Dermis lymphatic vessel endothelial cell (primary cell): ENCODE results near the gene ACY1. TPM values are rescaled to one million over a fixed set of nuclear protein-coding genes. Genes with fewer than 3 reads are reported as not detected.

ENCODE experiments used
- total RNA-seq: library from RNA; depleted of rRNA; stranded (reverse); fragments of >200 nt; gene quantifications from 2 replicates; pipeline ENCODE4 v1.2.1, GENCODE V29; 2014

ACY1 gene
- 16.1 and 18.4 TPM in 2 replicates for total RNA-seq

DNA sequence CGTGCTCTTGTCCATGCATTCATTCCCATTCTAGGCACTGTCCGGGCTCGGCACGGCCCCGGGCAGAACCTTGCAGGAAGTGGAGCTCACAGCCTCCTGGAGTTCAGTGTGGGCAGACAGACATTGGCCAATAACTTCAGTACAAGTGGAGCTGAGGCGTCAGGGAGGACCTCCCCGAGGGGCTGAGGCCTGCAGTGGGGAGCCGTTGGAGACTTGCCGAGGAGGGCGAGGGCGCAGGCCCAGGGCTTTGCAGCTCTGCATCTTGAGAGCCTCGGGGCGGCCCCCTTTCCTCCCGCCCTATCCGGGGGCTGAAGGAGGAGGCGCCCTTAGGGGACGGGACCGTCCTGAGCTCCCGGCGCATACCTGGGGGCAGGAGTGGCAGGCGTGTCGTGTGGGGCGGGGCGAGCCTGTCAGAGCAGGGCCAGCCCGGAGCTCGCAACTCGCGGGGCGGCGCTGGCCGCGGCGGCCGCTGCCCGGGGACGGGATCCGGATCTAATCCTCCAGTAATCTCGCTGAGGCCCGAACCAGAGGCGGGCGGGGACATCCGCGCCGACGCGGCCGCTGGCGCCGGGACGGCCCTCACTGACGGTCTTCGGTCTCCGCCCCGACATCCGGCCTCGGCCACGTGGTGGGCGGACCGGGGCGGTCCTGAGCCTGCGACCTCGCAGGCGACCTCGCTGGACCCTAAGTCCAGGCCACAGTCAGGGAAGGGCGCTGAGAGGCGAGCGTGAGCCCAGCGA is at the start of gene ACY1:
Gene ACY1, plus strand, starts transcription at position 698 of the 740 bp plus-strand sequence. CDS start 530 bp downstream, outside the sequence.

DNA sequence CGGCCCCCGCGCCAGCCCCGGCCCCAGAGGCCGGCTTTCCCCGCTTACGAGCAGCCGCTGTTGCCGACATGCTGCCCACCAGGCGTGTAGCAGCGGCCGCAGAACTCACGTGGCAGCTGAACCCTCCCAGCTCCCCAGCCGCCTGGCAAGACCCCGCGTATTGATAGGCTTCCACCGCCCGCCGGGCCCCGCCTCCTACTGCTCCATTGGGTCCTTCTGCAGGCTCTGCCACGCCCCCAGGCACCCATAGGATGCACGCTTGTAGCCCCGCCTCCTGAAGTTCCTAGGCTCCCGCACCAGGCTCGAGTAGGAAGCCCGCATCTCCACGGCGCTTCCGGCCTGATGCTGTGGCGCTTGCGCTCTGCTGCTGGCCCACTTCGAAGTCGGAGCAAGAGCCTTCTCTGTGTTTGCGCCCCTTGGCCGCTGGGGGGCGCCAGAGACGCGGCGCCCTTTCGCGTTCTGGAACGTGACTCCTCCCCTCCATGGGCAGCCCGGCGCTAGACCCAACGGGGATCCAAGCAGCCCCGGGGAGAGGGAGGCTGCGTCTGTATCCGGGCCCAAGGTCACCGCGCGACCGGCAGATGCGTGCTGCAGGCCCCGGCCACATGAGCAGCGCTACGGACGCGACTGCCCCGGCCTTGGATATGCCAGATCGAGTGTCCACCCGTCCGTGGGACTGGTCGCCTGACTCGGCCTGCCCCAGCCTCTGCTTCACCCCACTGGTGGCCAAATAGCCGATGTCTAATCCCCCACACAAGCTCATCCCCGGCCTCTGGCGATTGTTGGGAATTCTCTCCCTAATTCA is 41.3 kb upstream of the ACY1 start, which contains the start of the genes PARP3 and RRP9:
Gene PARP3, plus strand, starts transcription at position 566 of the 805 bp plus-strand sequence. CDS start 993 bp downstream, outside the sequence.
Gene RRP9, minus strand, starts transcription at position 107 of the 805 bp plus-strand sequence. Its CDS starts 37 bp downstream, at position 70.

DNA sequence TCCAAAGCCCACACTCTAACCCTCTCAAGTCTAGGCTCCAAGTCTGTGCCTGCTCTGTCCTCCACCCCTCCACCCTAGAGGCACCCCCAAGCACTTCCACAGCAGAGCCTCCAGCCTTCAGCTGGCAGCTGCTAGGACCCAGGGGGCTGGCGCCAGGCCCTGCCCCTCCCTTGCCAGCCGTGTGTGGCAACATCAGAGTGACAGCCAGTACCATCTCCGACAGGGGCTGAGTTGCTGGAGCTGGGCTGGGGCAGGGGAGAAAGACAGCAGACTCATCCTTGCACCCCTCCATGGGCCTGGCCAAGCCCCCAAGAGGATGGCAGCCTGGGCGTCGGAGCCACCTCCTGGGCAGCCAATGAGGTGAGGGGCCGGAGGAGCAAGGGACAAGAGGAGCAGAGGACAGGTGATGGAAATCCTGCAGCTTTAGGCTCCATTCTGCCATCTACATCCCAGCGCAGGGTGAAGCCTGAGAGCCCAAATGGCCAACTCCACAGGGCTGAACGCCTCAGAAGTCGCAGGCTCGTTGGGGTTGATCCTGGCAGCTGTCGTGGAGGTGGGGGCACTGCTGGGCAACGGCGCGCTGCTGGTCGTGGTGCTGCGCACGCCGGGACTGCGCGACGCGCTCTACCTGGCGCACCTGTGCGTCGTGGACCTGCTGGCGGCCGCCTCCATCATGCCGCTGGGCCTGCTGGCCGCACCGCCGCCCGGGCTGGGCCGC is 28.0 kb upstream of the ACY1 start, which contains the start of gene GPR62:
Gene GPR62, plus strand, starts transcription at position 207 of the 718 bp plus-strand sequence. Its CDS starts 272 bp downstream, at position 479.

DNA sequence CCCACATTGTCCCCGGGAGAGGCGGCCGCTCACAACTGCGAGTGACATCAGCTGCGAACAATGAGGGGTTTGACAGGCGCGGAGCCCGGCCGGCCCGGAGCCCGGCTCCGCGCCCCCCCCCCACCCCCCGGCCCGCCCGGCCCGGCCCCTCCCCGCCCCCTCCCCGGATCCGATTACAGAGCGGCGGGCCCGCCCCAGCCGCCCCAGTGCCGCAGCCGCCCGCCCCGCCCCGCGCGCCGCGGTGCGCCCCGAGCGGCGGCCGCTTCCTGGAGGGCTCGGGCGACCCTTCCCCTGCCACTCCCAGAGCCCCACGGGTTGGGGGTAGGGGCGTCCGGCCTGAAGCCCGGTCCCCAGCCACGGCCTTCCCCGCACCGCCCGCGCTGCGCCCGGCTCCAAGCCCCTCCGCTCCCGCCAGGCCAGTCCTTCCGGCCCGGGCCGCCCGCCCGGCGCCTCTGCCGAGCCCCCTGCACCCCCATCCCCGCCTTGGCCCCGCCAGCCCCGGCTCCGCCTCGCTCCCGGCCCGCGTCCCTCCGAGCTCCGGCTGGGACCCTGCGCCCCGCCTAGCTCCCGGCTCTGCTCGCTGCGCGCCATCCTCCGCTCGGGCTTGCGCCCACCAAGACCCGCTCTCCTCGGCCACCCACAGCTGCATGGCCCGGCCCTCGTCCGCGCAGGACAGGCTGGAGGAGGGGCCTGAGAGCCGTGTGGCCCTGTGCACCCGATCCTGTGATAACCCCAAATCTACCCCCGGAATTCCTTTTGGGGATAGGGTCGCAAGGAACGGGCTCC is 15.8 kb upstream of the ACY1 start, which contains the start of gene PCBP4:
Gene PCBP4, minus strand, starts transcription at position 71 of the 786 bp plus-strand sequence. CDS start 6,214 bp downstream, outside the sequence.

DNA sequence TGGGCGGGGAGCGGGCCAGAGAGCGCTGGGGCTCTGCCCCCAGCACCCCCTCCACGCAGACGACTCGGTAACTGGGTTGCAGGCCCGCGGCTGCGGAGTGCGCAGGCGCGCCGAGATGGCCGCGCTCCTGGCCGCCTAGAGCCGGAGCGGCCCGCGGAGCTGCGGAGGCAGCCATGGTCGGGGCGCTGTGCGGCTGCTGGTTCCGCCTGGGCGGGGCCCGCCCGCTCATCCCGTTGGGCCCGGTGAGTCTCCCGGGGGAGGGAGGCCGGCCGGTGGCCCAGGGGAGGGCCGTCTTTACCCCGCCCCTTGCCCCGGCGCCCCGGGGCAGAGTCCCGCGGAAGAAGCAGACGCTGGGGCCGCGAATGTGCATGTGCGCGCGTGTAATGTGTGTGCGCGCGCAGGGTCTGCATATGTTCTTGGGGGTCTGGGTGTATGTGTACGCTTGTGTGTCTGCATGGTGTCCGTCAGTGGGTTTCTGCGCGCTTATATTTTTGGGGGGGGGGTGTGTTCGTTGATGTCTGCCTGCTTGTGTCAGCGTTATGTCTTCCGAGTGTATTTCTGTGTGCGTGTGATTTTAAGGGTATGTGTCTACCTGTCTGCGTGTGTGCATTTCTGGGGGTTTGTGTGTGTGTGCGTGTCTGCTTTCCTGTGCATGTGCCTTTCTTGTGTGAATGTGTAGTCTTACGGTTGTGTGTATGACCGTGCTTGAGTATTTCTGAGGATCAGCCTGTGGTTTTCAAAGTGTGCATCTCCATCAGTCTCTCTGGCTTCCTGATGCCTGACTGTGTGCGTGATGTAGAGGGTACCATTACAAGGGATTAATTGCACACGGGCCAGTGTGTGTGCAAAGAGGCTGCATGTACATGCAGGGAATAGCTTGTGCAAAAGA is 8.1 kb upstream of the ACY1 start, which contains the start of gene ABHD14A:
Gene ABHD14A, plus strand, starts transcription at position 102 of the 889 bp plus-strand sequence. Its CDS starts 72 bp downstream, at position 174.

DNA sequence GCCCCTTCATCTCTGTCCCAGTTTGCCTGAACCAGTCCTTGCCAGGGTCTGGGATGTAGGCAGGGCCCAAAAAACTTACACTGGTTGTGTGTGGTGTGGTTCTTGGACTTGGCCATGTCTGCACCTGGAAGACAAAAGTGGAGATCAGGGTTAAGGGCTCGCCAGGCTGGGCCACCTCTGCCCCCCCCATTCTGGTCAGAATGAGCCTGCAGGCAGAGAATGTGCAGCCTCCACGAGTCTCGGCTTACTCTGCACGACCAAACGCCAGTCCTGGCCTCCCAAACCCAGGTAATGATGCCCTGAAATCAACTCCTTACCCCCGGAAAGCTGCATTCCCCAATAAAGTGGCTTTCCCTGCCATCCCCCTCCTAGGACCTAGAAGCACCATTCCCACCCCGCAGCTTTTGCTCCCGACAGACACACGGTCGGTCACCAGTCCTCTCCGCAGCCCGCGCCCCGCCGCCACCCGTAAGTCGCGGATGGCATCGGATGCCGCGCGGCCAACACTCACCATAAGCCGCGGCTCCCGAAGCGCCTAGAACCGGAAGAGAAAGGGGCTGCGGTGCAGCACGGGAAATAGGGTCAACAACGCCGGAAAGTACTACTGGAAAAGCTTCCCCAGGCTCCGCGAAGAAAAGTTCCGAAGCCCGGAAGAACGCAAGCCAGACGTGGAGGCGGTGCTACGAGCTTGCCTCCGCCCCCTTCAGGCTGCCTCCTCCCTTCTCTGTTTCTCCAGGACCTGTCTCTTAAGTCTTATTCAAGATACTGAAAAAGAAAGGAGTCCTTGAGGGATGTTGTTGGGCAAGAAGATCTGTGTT is 12.2 kb downstream of the ACY1 start, which contains the start of gene RPL29:
Gene RPL29, minus strand, starts transcription at position 550 of the 818 bp plus-strand sequence. Its CDS starts 434 bp downstream, at position 116.

Other genes with a start within 250 kb of the ACY1 start
- gene IQCF6, start 204.3 kb upstream of the ACY1 start, total RNA-seq = not detected in 2 replicates
- gene IQCF2, start 121.9 kb upstream of the ACY1 start, total RNA-seq = not detected in 2 replicates
- not detected in 2 replicates for gene IQCF5, start 107.9 kb upstream of the ACY1 start, total RNA-seq
- gene IQCF1, start 80.2 kb upstream of the ACY1 start, total RNA-seq = not detected in 2 replicates
- gene RRP9, start 41.6 kb upstream of the ACY1 start, total RNA-seq = 10.0 and 14.8 TPM in 2 replicates
- 4.7 and 4.9 TPM in 2 replicates for gene PARP3, start 41.2 kb upstream of the ACY1 start, total RNA-seq
- under 0.01 TPM in 2 replicates for gene GPR62, start 28.2 kb upstream of the ACY1 start, total RNA-seq
- gene PCBP4, start 16.1 kb upstream of the ACY1 start, total RNA-seq = 13.1 and 16.9 TPM in 2 replicates
- 13.6 and 19.2 TPM in 2 replicates for gene ABHD14B, start 9.5 kb upstream of the ACY1 start, total RNA-seq
- gene ABHD14A, start 8.5 kb upstream of the ACY1 start, total RNA-seq = 4.0 and 4.4 TPM in 2 replicates
- gene RPL29, start 12.4 kb downstream of the ACY1 start, total RNA-seq = 1,174 and 1,234 TPM in 2 replicates
- gene DUSP7, start 73.0 kb downstream of the ACY1 start, total RNA-seq = 8.1 and 8.3 TPM in 2 replicates
- 3.4 and 3.8 TPM in 2 replicates for gene POC1A, start 170.9 kb downstream of the ACY1 start, total RNA-seq
- gene ALAS1, start 214.6 kb downstream of the ACY1 start, total RNA-seq = 37.6 and 37.9 TPM in 2 replicates
- gene TLR9, start 242.1 kb downstream of the ACY1 start, total RNA-seq = not detected in 2 replicates